HG03045 (cell line): ENCODE results near the gene MYO5C.
"Not testable (repeated sequence)": the region's sequence is repeated elsewhere in the genome, so short reads cannot be mapped to it uniquely, and the experiment has no call there.

Experiments
- ATAC-seq: cut with Tn5 transposase; IDR thresholded peaks from one replicate; pipeline ENCODE4 v1.9.1; 2021; ENCODE audit warnings: mild to moderate bottlenecking, moderate library complexity; ENCODE audit not compliant: unreplicated experiment

MYO5C gene

DNA sequence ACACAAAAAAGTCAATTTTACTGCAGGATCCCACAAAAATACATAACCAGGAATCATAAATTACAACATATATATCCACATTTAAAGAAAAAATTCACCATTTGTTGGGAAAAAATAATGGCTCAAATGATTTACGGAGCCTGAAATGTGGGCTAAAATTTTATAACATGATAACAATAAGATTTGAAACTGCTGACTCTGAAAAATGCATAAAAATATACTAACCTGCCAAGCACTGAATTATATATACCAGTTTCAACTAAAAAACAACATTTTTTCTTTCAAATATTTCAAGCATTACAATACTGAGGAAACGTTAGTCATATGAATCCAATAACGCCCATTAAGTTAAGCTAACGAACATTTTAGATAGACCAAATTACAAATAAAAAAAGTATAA, 12.2 kb upstream of the MYO5C start:
- no peak for ATAC-seq

DNA sequence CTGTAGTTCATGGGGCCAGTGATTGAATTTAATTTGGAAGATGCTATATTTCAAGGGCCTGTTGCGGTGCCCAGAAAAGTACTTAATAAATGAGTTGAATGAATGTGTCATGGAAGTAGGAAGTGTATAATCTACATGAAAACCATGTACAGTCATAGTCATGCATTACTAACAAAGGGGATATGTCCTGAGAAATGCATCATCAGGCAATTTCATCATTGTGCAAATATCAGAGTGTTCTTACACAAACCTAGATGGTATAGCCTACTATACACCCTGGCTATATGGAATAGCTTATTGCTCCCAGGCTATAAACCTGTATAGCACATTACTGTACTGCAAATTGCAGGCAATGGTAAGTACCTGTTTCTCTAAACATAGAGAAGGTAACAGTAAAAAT, 10.7 kb upstream of the MYO5C start:
- ATAC-seq: no peak

DNA sequence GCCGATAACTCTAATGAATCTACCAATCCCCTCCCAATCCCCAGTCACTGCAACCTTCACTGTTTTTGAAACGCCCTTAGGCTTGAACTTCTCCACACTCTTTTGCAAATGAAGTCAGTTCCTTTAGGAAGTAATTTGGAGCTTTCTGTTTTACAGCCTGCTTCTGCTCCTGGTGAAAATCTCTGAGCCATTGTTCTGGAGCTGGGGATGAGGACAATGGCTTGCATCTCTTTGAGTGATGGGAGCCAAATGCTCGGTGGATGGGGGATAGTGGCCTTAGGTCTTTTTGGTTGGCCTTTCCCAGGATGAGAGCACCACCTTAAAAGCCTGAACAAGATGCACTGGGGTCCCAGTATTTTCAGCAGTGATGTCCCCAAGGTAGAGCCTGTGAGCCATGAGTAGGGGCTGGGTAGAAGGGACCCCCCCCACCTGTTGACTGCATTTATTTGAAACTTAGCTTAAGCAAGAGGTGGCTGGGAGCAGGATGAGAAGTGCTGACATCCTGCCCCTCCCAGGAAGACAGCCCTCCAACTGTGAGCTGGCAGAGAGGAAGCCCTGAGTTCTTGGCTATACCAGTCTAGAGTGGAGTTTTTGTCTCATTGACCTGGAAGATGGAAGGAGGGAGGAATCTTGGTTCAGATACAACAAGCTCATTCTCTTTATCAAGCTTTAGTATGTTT, 7.6 kb upstream of the MYO5C start:
- no peak for ATAC-seq

DNA sequence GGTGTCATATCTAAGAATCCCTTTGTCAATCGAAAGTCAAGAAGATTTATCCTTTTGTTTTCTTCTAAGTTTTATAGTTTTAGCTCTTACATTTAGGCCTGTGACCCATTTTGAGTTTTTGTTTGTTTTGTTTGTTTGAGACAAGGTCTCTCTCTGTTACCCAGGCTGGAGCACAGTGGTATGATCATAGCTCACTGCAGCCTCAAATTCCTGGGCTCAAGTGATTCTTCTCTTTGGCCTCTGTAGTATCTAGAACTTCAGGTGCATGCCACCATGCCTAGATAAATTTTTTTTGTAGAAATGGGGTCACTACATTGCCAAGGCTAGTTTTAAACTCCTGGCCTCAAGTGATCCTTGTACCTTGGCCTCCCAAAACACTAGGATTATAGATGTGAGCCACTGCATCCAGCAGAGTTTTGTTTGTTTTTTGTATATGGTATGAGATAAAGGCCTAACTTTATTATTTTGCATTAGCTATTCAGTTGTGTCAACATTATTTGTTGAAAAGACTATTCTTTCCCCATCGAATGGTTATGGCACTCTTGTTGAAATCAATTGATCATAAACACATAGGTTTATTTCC, 5.8 kb upstream of the MYO5C start:
- no peak for ATAC-seq

DNA sequence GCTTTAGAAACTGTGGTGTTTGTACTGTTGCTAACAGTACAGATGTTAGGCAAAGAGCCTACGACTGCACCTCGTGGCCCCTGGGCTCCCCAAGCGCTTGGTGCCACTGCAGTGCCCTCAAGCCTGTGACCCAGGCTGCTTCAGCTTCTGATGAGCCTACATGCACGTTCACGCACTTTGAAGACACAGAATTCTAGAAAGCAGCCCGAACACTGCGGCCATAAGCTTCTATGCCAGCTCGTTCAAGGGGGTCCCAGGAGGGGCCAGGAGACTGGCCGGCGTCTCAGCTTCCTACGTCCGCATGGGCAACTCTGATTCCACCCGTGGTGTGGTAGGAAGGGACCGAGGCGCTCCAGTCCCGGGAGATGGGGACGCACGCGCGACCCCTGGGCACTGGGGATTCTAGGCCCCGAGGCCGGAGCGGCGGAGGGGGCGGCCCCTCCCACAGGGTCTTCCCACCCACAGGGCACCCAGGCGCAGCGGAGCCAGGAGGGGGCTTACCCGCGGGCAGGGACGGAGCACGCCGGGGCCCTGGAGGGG, 653 bp downstream of the MYO5C start:
- ATAC-seq: no peak

DNA sequence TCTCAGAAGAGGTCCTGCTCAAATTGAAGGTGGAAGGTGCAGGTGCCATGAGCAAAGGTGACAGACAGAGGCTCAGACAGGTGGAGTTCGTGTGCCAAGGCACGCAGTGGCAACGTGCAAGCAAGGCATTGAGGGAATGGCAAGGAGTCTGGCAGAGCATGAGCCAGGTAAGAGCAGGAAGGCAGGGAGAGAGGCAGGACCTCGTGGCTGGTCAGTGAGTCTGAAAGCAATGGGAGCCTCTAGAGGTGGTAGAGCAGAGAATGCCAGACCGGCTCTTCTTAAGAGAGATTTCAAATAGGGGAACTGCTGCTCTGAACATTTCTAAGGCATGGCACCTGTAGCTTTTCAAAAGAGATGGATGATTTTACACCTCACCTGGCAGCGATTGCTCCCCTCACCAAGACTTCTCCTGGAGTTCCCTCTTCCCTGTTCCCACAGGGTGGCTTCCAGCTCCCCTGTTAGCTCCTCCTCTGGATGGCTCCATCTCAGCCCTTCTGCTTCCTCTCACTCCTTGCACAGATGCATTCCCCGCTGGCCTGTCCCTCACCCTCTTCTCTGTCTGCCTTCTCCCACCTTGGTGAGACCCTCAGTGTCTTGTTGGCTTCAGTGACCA, 2.7 kb downstream of the MYO5C start:
- no peak for ATAC-seq

DNA sequence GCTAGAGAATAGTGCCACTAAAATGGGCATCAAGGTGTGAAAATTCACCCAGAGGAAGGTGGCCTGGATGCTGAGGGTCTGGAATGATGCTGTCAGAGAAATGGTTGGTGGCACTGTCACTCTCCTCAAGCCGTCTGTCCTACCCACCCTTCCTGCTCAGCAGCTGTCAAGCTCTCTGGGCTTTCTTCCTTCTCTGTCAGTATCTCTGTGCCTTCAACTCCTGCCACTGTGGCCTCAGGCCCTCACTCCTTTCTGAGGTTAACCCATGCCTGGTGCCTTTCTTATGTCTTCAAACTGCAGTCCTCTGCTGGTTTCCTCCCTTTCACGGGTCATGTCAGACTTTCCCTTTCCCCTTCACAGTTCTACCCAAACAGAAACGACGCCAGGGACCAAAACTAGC, 4.4 kb downstream of the MYO5C start:
- no peak for ATAC-seq

DNA sequence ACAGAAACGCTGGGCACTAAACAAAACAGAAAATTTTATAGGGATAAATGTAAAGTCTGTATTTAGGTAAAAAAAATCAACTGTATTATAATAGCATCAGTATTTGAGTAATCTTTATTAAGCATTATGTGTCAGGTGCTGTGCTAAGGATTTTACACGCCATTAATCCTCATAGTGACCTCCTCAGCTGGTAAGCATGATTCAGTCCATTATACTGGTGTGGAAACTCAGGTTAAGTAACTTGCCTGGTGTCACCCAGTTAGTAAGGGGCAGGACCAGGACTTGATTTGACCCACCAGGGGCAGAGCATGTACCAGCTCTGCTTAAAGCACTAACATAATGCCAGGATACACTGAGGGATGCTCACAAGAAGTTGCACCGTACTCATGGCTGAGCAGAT, 4.8 kb downstream of the MYO5C start:
- no peak for ATAC-seq

DNA sequence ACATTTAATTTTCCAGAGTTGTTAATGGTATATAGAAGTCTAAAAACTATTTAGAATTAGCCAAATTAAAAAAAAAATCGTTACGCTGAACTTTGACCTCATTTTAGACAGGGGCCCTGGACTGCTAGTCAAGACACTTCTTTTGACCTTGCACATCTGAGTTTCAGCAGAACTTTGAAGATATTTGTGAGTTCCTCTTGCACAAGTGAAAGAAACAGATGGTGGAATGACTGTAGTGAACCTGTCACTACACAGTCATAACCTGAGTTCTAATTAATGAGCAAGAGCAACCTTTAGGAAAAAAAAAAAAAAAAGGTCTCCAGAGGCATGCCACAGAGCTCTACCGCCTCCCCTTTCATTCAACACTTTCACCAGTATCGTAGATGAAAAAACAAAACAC, 5.3 kb downstream of the MYO5C start:
- no peak for ATAC-seq

DNA sequence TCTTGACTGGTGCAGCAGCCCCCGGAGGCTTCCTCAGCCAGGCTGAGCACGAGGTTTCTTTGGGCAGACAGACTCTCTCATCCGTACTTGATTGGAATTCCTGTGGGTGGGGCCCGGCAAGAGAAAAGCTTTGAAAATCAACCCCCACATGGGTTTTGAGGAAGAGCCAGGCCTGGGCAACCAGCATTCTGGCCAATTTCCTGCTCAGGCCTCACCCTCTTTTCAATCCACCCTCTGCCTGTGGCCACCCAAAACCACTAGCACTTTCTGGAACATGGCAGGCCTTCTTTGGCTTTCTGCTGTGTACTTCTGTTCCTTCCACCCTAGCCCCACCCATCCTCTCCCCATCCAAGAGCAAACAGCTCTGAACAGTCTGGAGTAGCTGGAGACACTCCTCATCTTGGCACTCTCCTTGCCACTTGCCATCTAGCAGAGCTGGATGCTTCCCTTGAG, 5.9 kb downstream of the MYO5C start:
- ATAC-seq: no peak

DNA sequence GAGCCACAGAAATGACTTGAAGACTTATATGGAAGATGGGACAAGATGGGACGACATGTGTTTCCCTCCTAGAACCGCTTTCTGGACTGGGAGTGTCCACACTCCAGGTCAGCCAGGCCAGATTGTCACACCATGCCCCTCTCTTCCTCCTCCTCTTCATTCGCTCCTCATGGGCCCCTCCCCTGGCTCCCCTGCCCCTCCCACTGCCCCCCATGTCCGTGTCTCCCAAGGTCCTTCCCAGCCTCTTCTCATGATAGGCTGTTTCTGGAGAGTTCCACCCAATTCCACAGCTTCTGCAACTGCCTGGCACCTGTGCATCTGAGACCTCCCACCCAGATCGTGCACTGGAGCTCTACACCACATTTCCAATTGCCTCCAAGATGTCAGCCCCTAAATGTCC, 6.6 kb downstream of the MYO5C start:
- ATAC-seq: no peak

DNA sequence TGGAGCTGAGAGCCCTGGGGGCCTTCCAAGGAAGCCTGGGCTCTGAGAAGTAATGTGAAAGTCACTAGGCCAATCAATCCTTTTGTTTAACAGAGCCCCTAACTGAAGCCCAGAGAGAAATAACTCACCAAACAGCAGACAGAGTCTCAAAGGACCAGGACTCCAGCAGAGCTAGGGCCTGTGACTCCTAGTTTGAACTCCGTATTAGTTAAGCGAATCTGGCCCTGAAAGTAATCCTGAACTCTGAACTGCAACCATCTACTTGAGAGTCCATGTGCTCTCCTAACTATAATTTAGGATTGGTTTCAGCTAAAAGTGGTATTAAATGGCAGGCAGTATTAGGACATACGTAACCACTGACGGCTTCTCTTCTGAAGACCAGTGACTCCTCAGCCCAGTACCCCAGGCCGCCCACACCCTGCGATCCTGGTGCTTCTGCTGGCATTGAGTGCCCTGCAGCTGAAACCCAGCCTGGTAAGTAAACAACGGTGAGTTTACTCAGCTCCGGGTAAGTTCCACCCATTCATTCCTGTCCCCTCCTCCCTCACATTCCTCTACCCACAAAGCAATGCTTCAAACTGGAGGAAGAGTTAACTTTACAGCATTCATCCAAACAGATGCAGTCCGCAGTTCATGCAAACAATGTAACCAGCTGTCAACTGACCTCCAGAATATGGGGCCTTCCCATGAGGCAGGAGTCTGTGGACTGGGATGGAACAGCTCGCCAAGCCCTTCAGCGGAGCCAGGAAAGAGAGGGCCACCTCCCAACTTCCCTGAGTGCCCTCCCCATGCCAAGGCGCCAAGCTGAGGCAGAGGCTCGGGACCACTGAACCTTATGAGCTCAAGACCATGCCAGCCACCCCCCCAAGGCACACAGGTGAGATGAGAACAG, 7.3 kb downstream of the MYO5C start:
- ATAC-seq: no peak

DNA sequence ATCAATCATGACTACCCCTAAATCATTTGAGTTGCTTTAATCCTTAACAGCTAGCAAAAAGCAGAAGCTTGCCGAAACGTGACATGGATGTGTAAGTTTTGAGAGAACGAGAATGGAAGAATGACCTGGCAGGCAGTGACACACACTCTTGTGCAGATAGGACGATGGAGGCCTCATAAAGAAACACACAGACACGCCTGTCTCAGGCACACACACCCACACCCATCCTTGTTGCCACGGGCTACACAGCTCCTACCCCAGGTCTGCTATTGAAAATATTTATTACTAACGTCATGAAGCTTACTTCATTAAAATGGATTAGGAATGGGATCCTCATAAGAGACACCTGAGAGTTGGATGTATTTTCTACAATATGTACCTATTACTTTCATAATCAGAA, 8.5 kb downstream of the MYO5C start:
- no peak for ATAC-seq

DNA sequence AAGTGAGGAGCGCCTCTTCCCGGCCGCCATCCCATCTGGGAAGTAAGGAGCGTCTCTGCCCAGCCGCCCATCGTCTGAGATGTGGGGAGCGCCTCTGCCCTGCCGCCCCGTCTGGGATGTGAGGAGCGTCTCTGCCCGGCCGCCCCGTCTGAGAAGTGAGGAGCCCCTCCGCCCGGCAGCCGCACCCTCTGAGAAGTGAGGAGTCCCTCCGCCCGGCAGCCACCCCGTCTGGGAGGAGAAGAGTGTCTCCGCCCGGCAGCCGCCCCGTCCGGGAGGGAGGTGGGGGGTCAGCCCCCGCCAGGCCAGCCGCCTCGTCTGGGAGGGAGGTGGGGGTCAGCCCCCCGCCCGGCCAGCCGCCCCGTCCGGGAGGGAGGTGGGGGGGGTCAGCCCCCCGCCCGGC, 9.7 kb downstream of the MYO5C start:
- ATAC-seq: not testable (repeated sequence)

DNA sequence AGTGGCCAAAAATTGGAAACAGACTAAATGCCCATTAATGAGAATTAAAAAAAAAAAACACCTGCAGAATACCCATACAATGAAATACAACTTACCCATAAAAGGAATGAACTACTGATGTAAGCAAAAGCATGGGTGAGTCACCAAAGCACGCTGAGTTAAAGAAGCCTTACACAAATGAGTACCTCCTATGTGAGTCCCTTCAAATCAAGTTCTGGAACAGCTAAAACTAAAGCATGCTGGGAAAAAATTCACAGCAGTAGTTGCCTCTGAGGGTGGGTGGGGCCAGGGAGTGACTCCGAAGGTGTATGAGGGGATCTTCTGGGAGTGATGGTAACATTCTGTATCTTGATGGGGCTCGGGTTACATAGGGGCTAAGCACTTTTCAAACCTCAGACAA, 11.4 kb downstream of the MYO5C start:
- ATAC-seq: no peak

DNA sequence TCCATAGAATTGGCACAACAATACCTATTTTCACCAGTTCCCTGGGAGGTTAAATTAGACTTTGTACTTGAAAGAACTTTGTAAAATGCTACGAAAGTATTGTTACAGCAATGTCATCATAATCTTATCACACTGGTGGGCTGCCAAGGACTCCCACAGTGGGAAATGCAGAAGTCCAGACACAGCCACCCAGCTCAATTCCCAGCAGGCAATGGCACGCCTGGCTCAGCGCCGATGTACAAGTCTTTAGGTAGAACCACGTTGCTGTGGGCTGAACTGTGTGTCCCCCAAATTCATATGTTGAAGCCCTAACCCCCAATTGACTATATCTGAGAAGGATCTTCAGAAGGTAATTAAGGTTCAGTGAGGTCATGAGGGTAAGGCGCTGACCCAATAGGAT, 12.3 kb downstream of the MYO5C start:
- no peak for ATAC-seq

DNA sequence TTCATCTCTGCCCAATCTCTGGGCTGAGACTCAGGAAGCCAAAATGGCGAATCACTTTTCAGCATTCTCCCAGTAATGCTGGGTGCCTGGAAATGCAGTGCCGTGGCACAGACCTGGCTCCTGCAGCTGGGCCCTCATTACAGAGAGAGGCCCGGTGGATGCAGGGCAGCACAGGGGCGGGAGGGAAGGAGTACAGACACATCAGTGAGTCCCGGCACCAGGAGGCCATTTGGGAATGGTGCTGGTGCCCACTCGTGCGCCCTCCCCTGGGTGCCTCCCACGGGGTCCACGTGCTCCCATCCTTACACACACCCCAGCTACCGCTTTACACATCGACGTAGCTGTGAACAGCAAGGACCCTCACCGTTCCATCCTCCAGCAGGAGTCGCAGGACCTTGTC, 13.2 kb downstream of the MYO5C start:
- no peak for ATAC-seq

DNA sequence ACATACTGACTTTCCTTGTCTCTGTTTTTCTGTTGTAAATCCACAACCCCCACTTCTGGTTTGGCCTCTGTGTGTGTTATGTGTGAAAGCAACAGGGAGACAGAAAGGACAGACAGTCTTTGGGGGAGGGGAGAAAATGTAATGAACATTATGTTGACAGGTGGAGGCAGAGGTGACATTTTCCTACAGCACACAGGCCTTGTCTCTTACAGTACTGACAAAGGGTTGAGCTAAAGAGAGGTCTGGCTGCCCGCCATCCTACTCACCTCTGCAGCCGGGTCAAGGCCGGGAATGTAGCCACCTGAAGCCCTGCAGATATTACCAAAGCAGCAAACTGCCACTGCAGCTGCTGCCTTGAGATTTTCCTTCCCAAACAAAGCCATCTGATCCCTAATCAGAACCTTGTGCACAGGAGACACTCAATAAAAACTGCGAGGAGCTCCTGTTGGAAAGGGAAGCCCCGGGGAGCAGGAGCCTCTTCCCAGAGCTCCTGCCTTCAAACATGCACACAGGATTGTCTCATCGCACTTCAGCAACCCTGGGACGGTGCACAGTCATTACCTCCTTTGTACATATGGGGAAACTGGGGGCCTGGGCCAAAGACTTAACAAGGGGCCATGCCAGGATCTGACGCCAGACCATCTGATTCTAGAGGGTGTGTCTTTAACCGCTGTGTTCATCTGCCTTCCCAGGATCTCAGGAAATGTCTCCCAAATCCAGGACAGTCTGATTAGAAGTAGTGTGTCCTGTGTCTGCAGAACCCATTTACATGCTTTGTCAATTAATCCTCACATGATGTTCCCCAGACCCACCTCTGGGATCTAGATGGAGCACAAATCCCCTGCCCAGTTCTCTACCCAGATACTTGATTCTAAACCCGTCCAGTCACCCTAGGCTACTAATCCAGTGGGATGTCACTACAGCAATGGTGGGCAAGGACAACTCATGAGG, 14.2 kb downstream of the MYO5C start:
- ATAC-seq: no peak

DNA sequence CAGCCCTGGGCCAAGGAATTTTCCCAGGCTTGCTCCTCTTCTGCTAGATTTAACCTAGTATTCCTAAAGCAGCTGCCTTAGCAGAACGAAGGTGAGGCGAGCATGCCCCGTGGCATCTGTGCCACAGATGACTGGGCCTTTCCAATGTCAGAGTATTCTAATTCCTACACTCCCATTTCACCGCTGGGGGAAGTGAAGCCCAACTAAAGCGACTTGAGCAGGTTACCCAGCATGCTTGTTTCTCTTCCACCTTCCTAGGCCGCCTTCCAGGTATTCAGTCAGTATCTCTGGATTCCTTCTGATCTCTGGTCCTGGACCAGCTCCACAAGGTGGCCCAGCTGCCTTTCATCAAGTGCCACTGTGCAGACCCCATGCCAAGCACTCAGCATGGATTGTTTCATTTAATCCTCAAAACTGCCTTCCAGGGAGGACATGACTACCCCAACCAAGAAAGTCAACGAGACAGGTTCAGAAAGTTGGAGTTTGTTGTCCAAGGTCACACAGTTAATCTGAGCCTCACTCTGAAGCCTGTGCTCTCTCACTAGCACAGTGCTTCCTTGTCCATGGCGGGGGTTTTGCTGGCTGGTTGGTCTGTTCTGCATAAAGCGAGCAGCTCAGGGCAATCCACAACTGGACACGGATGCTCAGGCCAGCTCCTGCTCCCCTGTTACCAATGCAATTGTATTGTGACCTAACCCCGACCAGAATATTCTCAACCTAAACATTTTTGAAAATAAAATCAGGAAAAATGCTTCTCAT, 15.1 kb downstream of the MYO5C start:
- no peak for ATAC-seq
